ENCODE measurements around the gene PIK3C2A.

DNA sequence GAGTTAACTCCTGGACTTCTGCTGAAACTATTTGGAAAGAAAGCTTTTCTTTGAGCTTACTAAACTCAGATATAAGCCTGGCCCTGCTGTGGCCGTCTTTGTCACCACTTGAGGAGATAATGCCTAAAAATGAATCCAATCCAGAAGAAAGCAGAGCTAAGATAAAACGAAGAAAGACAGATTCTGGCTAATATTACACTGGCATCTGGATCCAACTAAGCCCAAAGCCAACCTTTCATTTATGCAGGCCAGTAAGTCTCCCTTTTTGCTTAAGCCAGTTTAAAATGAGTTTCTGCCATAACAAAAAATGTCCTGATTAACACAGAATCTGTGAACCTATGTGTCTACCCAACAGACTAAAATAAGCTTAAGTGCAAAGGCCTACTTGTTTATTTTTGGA lies 34.5 kb downstream of the PIK3C2A start:
- TF ChIP-seq, protein P1, sequence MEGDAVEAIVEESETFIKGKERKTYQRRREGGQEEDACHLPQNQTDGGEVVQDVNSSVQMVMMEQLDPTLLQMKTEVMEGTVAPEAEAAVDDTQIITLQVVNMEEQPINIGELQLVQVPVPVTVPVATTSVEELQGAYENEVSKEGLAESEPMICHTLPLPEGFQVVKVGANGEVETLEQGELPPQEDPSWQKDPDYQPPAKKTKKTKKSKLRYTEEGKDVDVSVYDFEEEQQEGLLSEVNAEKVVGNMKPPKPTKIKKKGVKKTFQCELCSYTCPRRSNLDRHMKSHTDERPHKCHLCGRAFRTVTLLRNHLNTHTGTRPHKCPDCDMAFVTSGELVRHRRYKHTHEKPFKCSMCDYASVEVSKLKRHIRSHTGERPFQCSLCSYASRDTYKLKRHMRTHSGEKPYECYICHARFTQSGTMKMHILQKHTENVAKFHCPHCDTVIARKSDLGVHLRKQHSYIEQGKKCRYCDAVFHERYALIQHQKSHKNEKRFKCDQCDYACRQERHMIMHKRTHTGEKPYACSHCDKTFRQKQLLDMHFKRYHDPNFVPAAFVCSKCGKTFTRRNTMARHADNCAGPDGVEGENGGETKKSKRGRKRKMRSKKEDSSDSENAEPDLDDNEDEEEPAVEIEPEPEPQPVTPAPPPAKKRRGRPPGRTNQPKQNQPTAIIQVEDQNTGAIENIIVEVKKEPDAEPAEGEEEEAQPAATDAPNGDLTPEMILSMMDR (IDR thresholded peaks at IDR 0.05): no peak
- no peak for TF ChIP-seq EZH2 (IDR thresholded peaks at IDR 0.05)

Measured in neural progenitor cell (in vitro differentiated cells).